ENCODE measurements around the gene CNOT8. TPM values are rescaled to one million over a fixed set of nuclear protein-coding genes. Genes with fewer than 3 reads are reported as not detected.
"Not testable (repeated sequence)": the region's sequence is repeated elsewhere in the genome, so short reads cannot be mapped to it uniquely, and the experiment has no call there.

CNOT8 gene
- total RNA-seq, 5 donors from 2014 or later (not counting 1 experiment from before 2014, with no cell fraction given), result 85.9 to 113 (median 100) TPM

DNA sequence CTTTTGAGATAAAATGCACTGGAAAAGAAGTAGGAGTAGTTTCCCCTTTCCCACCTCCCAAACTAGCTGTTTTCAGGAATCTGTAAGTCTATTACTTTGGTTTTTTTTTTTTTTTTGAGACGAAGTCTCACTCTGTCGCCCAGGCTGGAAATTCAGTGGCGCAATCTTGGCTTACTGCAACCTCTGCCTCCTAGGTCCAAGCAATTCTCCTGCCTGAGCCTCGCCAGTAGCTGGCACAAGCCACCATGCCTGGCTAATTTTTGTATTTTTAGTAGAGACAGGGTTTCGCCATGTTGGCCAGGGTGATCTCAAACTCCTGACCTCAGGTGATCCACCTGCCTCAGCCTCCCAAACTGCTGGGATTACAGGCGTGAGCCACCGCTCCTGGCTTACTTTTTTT, 47.2 kb downstream of the CNOT8 start:
- CTCF ChIA-PET, result interaction anchor here in 1 of 2 donors (0.6 kb wide), 1 partner anchor 223 kb away, joined by 5 read pairs; no protein-coding TSS in a partner anchor
- H3K27me3 Mint-ChIP-seq; H3K4me3 ChIP-seq (ENCODE audit: control insufficient read depth in 1 of 2, extremely low read depth in 1 of 2, low read length in 1 of 2); H3K9me3 ChIP-seq; DNase-seq; H3K4me1 Mint-ChIP-seq; H3K4me3 Mint-ChIP-seq; H3K9me3 Mint-ChIP-seq; H3K4me1 ChIP-seq (ENCODE audit: control insufficient read depth in 1 of 2, extremely low read depth in 1 of 2, insufficient read depth in 2 of 2, low read length in 2 of 2); H3K27me3 ChIP-seq (replicated peaks in 1 of 2; ENCODE audit: control insufficient read depth in 2 of 2, extremely low read depth in 1 of 2, insufficient read depth in 2 of 2, low read length in 1 of 2); H3K27ac ChIP-seq (ENCODE audit: low read length); H3K27ac Mint-ChIP-seq; POLR2A ChIA-PET; ATAC-seq (replicated peaks in 1 of 4): not testable (repeated sequence)
- peaks cover 45% of the 10 kb centered on the region for H3K36me3 Mint-ChIP-seq
- WGBS (ENCODE audit: insufficient coverage), result 92% methylated on average over 2 of the region's 7 CpGs
- peaks cover 15 to 77% of the 10 kb centered on the region in 2 donors for H3K36me3 ChIP-seq (ENCODE audit: control insufficient read depth in 2 of 2, extremely low read depth in 1 of 2, insufficient read depth in 1 of 2, low read length in 1 of 2)

DNA sequence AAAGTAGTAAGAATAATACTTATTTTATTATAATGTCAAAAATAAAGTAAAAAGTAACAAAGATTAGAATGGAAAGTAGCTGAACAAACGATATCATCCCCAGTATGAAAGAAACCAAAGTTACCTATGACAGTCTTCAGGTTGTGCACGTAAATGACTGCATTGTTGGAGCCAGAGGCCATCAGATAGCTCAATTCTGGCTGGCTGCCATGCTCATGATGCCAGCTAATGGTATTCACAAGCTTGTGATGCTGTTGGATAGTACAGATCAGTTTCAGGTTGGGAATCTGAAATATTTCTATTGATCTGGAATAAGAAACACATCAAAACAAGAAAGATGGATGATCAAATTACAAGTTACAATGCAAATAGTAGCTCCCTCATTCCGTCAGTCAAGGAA, 58.4 kb downstream of the CNOT8 start:
- CTCF ChIA-PET, result interaction anchor here in 1 of 2 donors (1.0 kb wide), 1 partner anchor 27 kb away, joined by 3 read pairs; no protein-coding TSS in a partner anchor

DNA sequence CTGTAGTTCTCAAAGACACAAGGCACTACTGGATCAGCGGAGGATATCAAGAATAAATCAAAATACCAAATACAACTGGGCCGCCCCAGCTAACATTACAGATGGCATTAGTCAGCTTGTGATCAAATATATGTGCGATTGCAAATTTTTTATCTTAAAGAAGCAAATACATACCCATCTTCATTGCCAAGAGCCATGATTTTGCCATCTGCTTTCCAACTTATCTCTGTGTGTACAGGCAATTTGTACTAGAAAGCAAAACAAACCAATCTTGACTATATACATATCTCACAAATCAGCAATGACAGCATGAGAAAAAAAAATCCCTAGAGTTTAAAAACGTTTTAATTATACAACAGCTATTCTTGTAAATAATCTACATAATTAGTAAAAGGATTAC, 59.3 kb downstream of the CNOT8 start:
- POLR2A ChIA-PET, result interaction anchor here in 1 of 2 donors (1.0 kb wide), 1 partner anchor 10 kb away, joined by 3 read pairs; no protein-coding TSS in a partner anchor
- H3K9me3 Mint-ChIP-seq, result no peaks in the 10 kb centered on the region

More for the DNA sequence above, 58.4 kb downstream of the CNOT8 start:
- H3K27ac Mint-ChIP-seq, result no peak overlapping the region
- H3K9me3 Mint-ChIP-seq, result no peaks in the 10 kb centered on the region
- no CpG with 5 or more reads among the region's 3 CpGs for WGBS (ENCODE audit: insufficient coverage)
- POLR2A ChIA-PET, result interaction anchor here in 1 of 2 donors (1.0 kb wide), 1 partner anchor 11 kb away, joined by 3 read pairs; no protein-coding TSS in a partner anchor
- no peak for DNase-seq
- Histone ChIP-seq H3K9me3 (no peaks in the 10 kb centered on the region), H3K27me3 (replicated peaks in 1 of 2; ENCODE audit: control insufficient read depth in 2 of 2, extremely low read depth in 1 of 2, insufficient read depth in 2 of 2, low read length in 1 of 2) (no peaks in the 10 kb centered on the region), H3K4me3 (ENCODE audit: control insufficient read depth in 1 of 2, extremely low read depth in 1 of 2, low read length in 1 of 2) (no peak overlapping the region), H3K4me1 (ENCODE audit: control insufficient read depth in 1 of 2, extremely low read depth in 1 of 2, insufficient read depth in 2 of 2, low read length in 2 of 2) (no peaks in the 10 kb centered on the region), H3K27ac (ENCODE audit: low read length) (no peak overlapping the region), H3K36me3 (ENCODE audit: control insufficient read depth in 2 of 2, extremely low read depth in 1 of 2, insufficient read depth in 1 of 2, low read length in 1 of 2) (peaks cover 0 to 65% of the 10 kb centered on the region in 2 donors)
- H3K4me1 Mint-ChIP-seq, result no peaks in the 10 kb centered on the region
- no peaks in the 10 kb centered on the region for H3K27me3 Mint-ChIP-seq
- no peak for ATAC-seq (replicated peaks in 1 of 4)
- H3K36me3 Mint-ChIP-seq, result peaks cover 53% of the 10 kb centered on the region
- no peak overlapping the region for H3K4me3 Mint-ChIP-seq

DNA sequence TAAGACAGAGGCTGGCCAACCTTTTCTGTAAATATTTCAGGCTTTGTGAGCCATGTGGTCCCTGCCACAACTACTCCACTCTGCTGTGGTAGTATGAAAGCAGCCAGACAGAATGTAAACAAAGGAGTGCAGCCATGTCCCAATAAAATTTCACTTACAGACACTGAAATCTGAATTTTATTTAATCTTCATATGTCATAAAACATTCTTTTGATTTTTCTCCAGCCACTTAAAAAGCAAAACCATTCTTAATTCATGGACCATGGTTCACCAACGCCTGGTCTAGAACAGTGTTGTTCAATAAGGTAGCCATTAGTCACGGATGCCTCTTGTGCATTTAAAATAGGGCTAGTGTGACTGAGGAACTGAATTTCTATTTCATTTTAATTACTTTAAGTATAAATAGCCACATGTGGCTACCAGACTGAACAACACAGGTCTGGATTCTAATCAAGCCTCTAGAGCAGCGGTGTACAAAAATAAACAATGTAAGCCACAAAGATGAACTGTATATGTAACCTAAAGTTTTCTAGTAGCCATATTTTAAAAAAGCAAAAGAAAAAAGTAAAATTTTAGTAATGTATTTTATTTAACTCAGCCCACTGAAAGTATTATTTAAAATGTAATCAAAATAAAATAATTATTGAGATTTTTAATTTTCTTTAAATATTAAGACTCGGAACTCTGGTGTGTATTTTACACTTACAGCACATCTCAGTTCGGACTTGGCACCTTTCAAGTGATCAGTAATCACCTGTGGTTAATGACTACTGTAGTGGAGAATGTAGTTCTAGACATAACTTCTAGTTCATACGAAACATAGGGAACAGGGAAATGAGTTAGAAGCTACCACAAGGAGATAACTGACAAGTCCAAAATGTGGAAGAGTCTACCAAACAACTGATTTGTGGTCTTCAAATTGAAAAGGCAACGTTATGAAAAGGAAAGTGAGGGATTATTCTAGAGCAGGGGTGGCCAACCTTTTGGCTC, 65.3 kb downstream of the CNOT8 start:
- no peaks in the 10 kb centered on the region for H3K4me1 ChIP-seq (ENCODE audit: control insufficient read depth in 1 of 2, extremely low read depth in 1 of 2, insufficient read depth in 2 of 2, low read length in 2 of 2)
- Mint-ChIP-seq H3K27ac (no peak overlapping the region), H3K36me3 (peaks cover 57% of the 10 kb centered on the region), H3K4me1 (no peaks in the 10 kb centered on the region), H3K9me3 (no peaks in the 10 kb centered on the region), H3K27me3 (no peaks in the 10 kb centered on the region), H3K4me3 (no peak overlapping the region)
- 86% methylated on average over 1 of the region's 7 CpGs for WGBS (ENCODE audit: insufficient coverage)
- DNase-seq (no peak), ATAC-seq (replicated peaks in 1 of 4) (no peak)
- CTCF ChIA-PET, result no interaction called here
- H3K36me3 ChIP-seq (ENCODE audit: control insufficient read depth in 2 of 2, extremely low read depth in 1 of 2, insufficient read depth in 1 of 2, low read length in 1 of 2), result peaks cover 14 to 81% of the 10 kb centered on the region in 2 donors
- no peak overlapping the region for H3K27ac ChIP-seq (ENCODE audit: low read length)
- H3K4me3 ChIP-seq (ENCODE audit: control insufficient read depth in 1 of 2, extremely low read depth in 1 of 2, low read length in 1 of 2), result no peak overlapping the region
- POLR2A ChIA-PET, result interaction anchor here in 1 of 2 donors (0.6 kb wide), 1 partner anchor 30 kb away, joined by 13 read pairs; no protein-coding TSS in a partner anchor
- H3K9me3 ChIP-seq, result no peaks in the 10 kb centered on the region
- no peaks in the 10 kb centered on the region for H3K27me3 ChIP-seq (replicated peaks in 1 of 2; ENCODE audit: control insufficient read depth in 2 of 2, extremely low read depth in 1 of 2, insufficient read depth in 2 of 2, low read length in 1 of 2)

More for the DNA sequence above, 59.3 kb downstream of the CNOT8 start:
- no peak for DNase-seq
- no peaks in the 10 kb centered on the region for H3K9me3 ChIP-seq
- WGBS (ENCODE audit: insufficient coverage), result 100% methylated on average over 1 of the region's 4 CpGs
- Mint-ChIP-seq H3K36me3 (peaks cover 44% of the 10 kb centered on the region), H3K27me3 (no peaks in the 10 kb centered on the region), H3K4me3 (no peak overlapping the region), H3K27ac (no peak overlapping the region), H3K4me1 (no peaks in the 10 kb centered on the region)
- no peak overlapping the region for H3K4me3 ChIP-seq (ENCODE audit: control insufficient read depth in 1 of 2, extremely low read depth in 1 of 2, low read length in 1 of 2)
- H3K36me3 ChIP-seq (ENCODE audit: control insufficient read depth in 2 of 2, extremely low read depth in 1 of 2, insufficient read depth in 1 of 2, low read length in 1 of 2), result peaks cover 2 to 63% of the 10 kb centered on the region in 2 donors
- H3K4me1 ChIP-seq (ENCODE audit: control insufficient read depth in 1 of 2, extremely low read depth in 1 of 2, insufficient read depth in 2 of 2, low read length in 2 of 2), result no peaks in the 10 kb centered on the region
- H3K27ac ChIP-seq (ENCODE audit: low read length), result no peak overlapping the region
- no peak for ATAC-seq (replicated peaks in 1 of 4)
- no peaks in the 10 kb centered on the region for H3K27me3 ChIP-seq (replicated peaks in 1 of 2; ENCODE audit: control insufficient read depth in 2 of 2, extremely low read depth in 1 of 2, insufficient read depth in 2 of 2, low read length in 1 of 2)
- CTCF ChIA-PET, result interaction anchor here in 1 of 2 donors (0.6 kb wide), 1 partner anchor 11 kb away, joined by 3 read pairs; no protein-coding TSS in a partner anchor

Other genes starting within 250 kb of the CNOT8 start
- gene LARP1, start 103.2 kb upstream of the CNOT8 start, total RNA-seq, result 100 to 1,000 TPM; 137 to 201 (median 182) TPM
- gene FAXDC2, start 8.0 kb upstream of the CNOT8 start, total RNA-seq, result under 1 TPM in 4 of 5 donors, not detected in 1; 0.29 to 0.44 (median 0.38) TPM
- gene GEMIN5, start 79.6 kb downstream of the CNOT8 start, total RNA-seq, result 10 to 100 TPM in 3 of 5 donors, 1 to 10 TPM in 2; 6.8 to 17.6 (median 14.8) TPM
- gene MRPL22, start 82.4 kb downstream of the CNOT8 start, total RNA-seq, result 10 to 100 TPM; 19.5 to 30.9 (median 26.1) TPM
- not detected for gene KIF4B, start 155.1 kb downstream of the CNOT8 start, total RNA-seq